Prostate gland (tissue), 2 donors: ENCODE measurements around the gene PPP1R14C.

Experiments
- CTCF ChIP-seq, 4 experiments: fragments of 200-600 bp in 2 of 4; fragments of 450-650 bp in 2 of 4; sonication (generic) in 2 of 4; IDR thresholded peaks; 1 replicate in 3 of 4; 2 replicates in 1 of 4; pipeline ENCODE4 v1.5.1; 2016 to 2019; ENCODE audit warnings: antibody characterized with exemption in 4 of 4, mild to moderate bottlenecking in 2 of 4, moderate library complexity in 2 of 4
- POLR2A ChIP-seq: fragments of 450-650 bp; IDR thresholded peaks from one replicate; pipeline ENCODE4 v1.6.1; 2016; ENCODE audit warnings: antibody characterized with exemption, mild to moderate bottlenecking
- POLR2AphosphoS5 ChIP-seq: sonication (generic); formaldehyde crosslinking; IDR thresholded peaks from one replicate; pipeline ENCODE4 v1.6.1; 2017; ENCODE audit warnings: antibody characterized with exemption

DNA sequence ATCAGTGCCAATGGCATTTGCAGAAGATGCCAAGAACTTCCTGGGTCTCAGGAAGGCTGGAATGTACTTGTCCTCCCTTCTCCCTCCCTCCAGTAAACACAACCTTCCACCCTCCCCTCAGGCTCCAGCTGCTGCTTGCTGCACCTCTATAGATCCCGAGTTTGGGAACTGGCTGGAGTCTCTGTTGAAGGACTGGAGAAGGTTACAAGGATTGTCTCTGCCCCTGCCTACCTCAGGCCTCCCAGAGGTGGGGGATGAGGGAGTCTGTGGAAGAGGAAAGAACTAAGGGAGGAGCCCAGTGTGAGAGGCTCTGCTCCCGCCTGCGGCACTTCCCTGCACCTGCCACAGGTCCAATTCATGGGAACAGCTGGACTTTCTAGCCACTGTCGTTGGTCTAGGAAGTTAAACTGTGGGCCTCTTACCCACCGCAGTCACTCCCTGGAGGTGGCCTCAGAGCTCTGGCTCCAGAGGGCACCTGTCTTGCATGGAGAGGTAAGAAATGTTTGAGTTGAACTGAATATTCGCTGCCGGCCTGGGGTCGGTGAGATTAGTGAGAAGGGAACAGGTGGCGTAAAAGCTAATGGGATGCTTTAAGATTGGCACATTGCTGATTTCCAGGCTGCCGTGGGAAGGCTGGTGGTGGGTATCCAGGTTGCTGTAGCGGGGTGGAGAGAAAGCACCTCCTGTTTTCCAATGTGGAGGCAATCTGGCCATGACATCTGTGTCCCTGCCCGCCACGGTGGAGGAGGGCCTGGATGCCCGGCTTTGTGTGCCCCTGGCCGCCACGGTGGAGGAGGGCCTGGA is 54.3 kb downstream of the PPP1R14C start:
- TF ChIP-seq POLR2A (no peak), CTCF (IDR thresholded peaks at IDR 0.05) (no peak), POLR2AphosphoS5 (no peak)
